GM23338 (cell line): Measurements from ENCODE around the gene PALLD. TPM values are rescaled to one million over a fixed set of nuclear protein-coding genes. Genes with fewer than 3 reads are reported as not detected.

Experiments
- ATAC-seq: fragments of 200-7000 bp; cut with Tn5 transposase; 3 replicates; pipeline ENCODE4 v1.9.1; 2020
- DNase-seq: peaks from one replicate; pipeline ENCODE4 v3.0.0-alpha.2; 2015; ENCODE audit warnings: low spot score
- H2AFZ ChIP-seq: fragments of 200-600 bp; sonication (generic); 2 replicates; pipeline ENCODE4 v1.8.0; 2016; ENCODE audit warnings: antibody characterized with exemption, mild to moderate bottlenecking, moderate library complexity
- H3F3A ChIP-seq: fragments of 200-600 bp; sonication (generic); replicated peaks from 2 replicates; pipeline ENCODE4 v1.8.0; 2017; ENCODE audit warnings: antibody characterized with exemption, mixed run types, low read depth
- H3K27ac ChIP-seq: fragments of 200-600 bp; sonication (generic); 2 replicates; pipeline ENCODE4 v1.6.1; 2016; ENCODE audit warnings: low read depth
- H3K27me3 ChIP-seq: fragments of 200-600 bp; sonication (generic); 2 replicates; pipeline ENCODE4 v1.8.0; 2016; ENCODE audit warnings: mild to moderate bottlenecking, mixed run types, moderate library complexity; ENCODE audit not compliant: insufficient read depth
- H3K36me3 ChIP-seq: fragments of 200-600 bp; sonication (generic); 2 replicates; pipeline ENCODE4 v1.8.0; 2016; ENCODE audit warnings: mild to moderate bottlenecking; ENCODE audit not compliant: insufficient read depth
- H3K4me1 ChIP-seq: fragments of 200-600 bp; sonication (generic); 2 replicates; pipeline ENCODE4 v1.8.0; 2016; ENCODE audit warnings: mild to moderate bottlenecking, moderate library complexity; ENCODE audit not compliant: insufficient read depth
- H3K4me2 ChIP-seq: fragments of 200-600 bp; sonication (generic); 2 replicates; pipeline ENCODE4 v1.7.1; 2017; ENCODE audit warnings: mixed run types
- H3K4me3 ChIP-seq: fragments of 200-600 bp; sonication (generic); 2 replicates; pipeline ENCODE4 v1.6.1; 2016; ENCODE audit warnings: mixed run types
- H3K79me2 ChIP-seq: fragments of 200-600 bp; sonication (generic); replicated peaks from 2 replicates; pipeline ENCODE4 v1.8.0; 2017; ENCODE audit warnings: mild to moderate bottlenecking; ENCODE audit not compliant: insufficient read depth
- H3K9me2 ChIP-seq: fragments of 200-600 bp; sonication (generic); 2 replicates; pipeline ENCODE4 v1.8.0; 2017; ENCODE audit not compliant: insufficient read depth
- H4K20me1 ChIP-seq: fragments of 200-600 bp; sonication (generic); replicated peaks from 2 replicates; pipeline ENCODE4 v1.8.0; 2017; ENCODE audit warnings: mild to moderate bottlenecking; ENCODE audit not compliant: insufficient read depth
- H3K27ac Mint-ChIP-seq: 2 replicates; pipeline ENCODE4 v1.8.0; 2020; ENCODE audit warnings: inconsistent platforms, mild to moderate bottlenecking, moderate library complexity, mixed read lengths
- H3K27me3 Mint-ChIP-seq: 3 replicates; pipeline ENCODE4 v1.8.0; 2022; ENCODE audit warnings: low read depth, mild to moderate bottlenecking, moderate library complexity, mixed read lengths, inconsistent platforms; ENCODE audit not compliant: insufficient read depth, poor library complexity
- H3K36me3 Mint-ChIP-seq: 3 replicates; pipeline ENCODE4 v1.8.0; 2021; ENCODE audit warnings: low read depth, mild to moderate bottlenecking, inconsistent platforms, moderate library complexity, mixed read lengths
- H3K4me1 Mint-ChIP-seq: 3 replicates; pipeline ENCODE4 v1.8.0; 2020; ENCODE audit warnings: mild to moderate bottlenecking, inconsistent platforms, mixed read lengths
- H3K4me3 Mint-ChIP-seq: 3 replicates; pipeline ENCODE4 v1.8.0; 2021; ENCODE audit warnings: moderate library complexity, mild to moderate bottlenecking, inconsistent platforms, mixed read lengths
- H3K9me3 Mint-ChIP-seq: 3 replicates; pipeline ENCODE4 v1.8.0; 2020; ENCODE audit warnings: moderate library complexity, mild to moderate bottlenecking, inconsistent platforms, mixed read lengths
- CREB1 ChIP-seq: fragments of 250-450 bp; sonication (Bioruptor Pico); IDR thresholded peaks from 2 replicates; pipeline ENCODE4 v1.5.0; 2020; ENCODE audit warnings: low read depth, mild to moderate bottlenecking, moderate library complexity
- EZH2 ChIP-seq: fragments of 200-600 bp; sonication (generic); IDR thresholded peaks from one replicate; pipeline ENCODE4 v1.8.0; 2017; ENCODE audit warnings: antibody characterized with exemption, mild to moderate bottlenecking, low read depth; ENCODE audit not compliant: unreplicated experiment
- EZH2phosphoT487 ChIP-seq: fragments of 200-600 bp; sonication (generic); IDR thresholded peaks from one replicate; pipeline ENCODE4 v1.8.1; 2018; ENCODE audit warnings: antibody characterized with exemption; ENCODE audit not compliant: unreplicated experiment
- JUNB ChIP-seq: IDR thresholded peaks from one replicate; pipeline ENCODE4 v1.6.1; 2016; ENCODE audit warnings: antibody characterized with exemption; ENCODE audit not compliant: unreplicated experiment
- NANOG ChIP-seq: IDR thresholded peaks from 2 replicates; pipeline ENCODE4 v1.6.1; 2016; ENCODE audit warnings: antibody characterized with exemption, borderline replicate concordance
- POLR2AphosphoS5 ChIP-seq: IDR thresholded peaks from 2 replicates; pipeline ENCODE4 v1.6.1; 2016; ENCODE audit warnings: antibody characterized with exemption, low read depth
- STAT1 ChIP-seq: IDR thresholded peaks from one replicate; pipeline ENCODE4 v1.6.1; 2016; ENCODE audit warnings: antibody characterized with exemption; ENCODE audit not compliant: unreplicated experiment
- ZNF114 ChIP-seq: fragments of 250-450 bp; sonication (Bioruptor Pico); IDR thresholded peaks from 2 replicates; pipeline ENCODE4 v1.5.0; 2020; ENCODE audit warnings: mild to moderate bottlenecking, moderate library complexity
- ZNF331 ChIP-seq: fragments of 250-450 bp; sonication (Bioruptor Pico); IDR thresholded peaks from 2 replicates; pipeline ENCODE4 v1.5.0; 2020; ENCODE audit warnings: low read depth, mild to moderate bottlenecking, moderate library complexity
- polyA plus RNA-seq: library from polyadenylated mRNA; unstranded; fragments of >200 nt; fragmentation: Nextera tagmentation; extraction: Ambion mirVana; gene quantifications from 2 replicates; pipeline ENCODE4 v1.2.1, GENCODE V29; 2016
- total RNA-seq: library from RNA; depleted of rRNA; stranded (reverse); fragments of >200 nt; shearing (Covaris generic); gene quantifications from 2 replicates; pipeline ENCODE4 v1.2.3, GENCODE V29; 2014
- TF ChIP-seq, protein P1 (sequence below): fragments of 250-450 bp; sonication (Bioruptor Pico); IDR thresholded peaks from 2 replicates; pipeline ENCODE4 v1.5.0; 2020; ENCODE audit warnings: mild to moderate bottlenecking, moderate library complexity
- TF ChIP-seq, protein P2 (sequence below): IDR thresholded peaks from 2 replicates; pipeline ENCODE4 v1.6.1; 2016; ENCODE audit warnings: antibody characterized with exemption
- TF ChIP-seq, protein P3 (sequence below), 2 experiments: fragments of 200-600 bp in 1 of 2; sonication (generic) in 1 of 2; conservative IDR thresholded peaks; 2 replicates each; pipeline versions ENCODE4 v1.5.1 to v1.6.1; 2016 to 2017; ENCODE audit warnings: antibody characterized with exemption in 2 of 2, low read depth in 2 of 2, mild to moderate bottlenecking in 2 of 2, moderate library complexity in 1 of 2
- TF ChIP-seq, protein P4 (sequence below): IDR thresholded peaks from one replicate; pipeline ENCODE4 v1.6.1; 2018; ENCODE audit warnings: antibody characterized with exemption; ENCODE audit not compliant: unreplicated experiment

PALLD gene
- total and polyA plus RNA-seq, 2 experiments from 2014 or later, result 13.1 to 30.2 TPM

DNA sequence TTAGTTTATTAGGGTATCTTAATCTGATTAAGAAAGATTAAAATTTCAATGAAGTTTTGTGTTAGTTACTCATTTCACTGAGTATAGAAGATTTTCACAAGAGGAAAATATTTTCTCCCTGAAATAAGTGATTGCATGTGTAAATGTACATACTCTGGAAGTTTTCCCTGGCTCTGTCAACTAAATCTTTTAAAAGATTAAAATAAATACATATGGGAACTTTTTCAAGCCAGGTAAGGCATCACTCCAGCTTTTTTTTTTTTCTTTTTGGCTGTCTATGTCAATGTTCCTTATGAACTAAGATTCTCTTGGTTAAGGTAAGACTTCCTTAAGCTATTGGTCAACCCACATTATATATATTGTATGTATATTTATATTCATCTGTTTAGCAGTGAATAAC is 395.6 kb downstream of the PALLD start:
- Mint-ChIP-seq H3K27ac (no peak overlapping the region), H3K27me3 (no peaks in the 10 kb centered on the region), H3K9me3 (no peaks in the 10 kb centered on the region), H3K4me1 (0 out of 3 replicates have a peak, but pooled peaks cover 2% of the 10 kb centered on the region), H3K36me3 (peaks cover 43% of the 10 kb centered on the region), H3K4me3 (no peak overlapping the region)
- TF ChIP-seq JUNB, result no peak
- no peak for TF ChIP-seq EZH2phosphoT487
- TF ChIP-seq, protein P1, sequence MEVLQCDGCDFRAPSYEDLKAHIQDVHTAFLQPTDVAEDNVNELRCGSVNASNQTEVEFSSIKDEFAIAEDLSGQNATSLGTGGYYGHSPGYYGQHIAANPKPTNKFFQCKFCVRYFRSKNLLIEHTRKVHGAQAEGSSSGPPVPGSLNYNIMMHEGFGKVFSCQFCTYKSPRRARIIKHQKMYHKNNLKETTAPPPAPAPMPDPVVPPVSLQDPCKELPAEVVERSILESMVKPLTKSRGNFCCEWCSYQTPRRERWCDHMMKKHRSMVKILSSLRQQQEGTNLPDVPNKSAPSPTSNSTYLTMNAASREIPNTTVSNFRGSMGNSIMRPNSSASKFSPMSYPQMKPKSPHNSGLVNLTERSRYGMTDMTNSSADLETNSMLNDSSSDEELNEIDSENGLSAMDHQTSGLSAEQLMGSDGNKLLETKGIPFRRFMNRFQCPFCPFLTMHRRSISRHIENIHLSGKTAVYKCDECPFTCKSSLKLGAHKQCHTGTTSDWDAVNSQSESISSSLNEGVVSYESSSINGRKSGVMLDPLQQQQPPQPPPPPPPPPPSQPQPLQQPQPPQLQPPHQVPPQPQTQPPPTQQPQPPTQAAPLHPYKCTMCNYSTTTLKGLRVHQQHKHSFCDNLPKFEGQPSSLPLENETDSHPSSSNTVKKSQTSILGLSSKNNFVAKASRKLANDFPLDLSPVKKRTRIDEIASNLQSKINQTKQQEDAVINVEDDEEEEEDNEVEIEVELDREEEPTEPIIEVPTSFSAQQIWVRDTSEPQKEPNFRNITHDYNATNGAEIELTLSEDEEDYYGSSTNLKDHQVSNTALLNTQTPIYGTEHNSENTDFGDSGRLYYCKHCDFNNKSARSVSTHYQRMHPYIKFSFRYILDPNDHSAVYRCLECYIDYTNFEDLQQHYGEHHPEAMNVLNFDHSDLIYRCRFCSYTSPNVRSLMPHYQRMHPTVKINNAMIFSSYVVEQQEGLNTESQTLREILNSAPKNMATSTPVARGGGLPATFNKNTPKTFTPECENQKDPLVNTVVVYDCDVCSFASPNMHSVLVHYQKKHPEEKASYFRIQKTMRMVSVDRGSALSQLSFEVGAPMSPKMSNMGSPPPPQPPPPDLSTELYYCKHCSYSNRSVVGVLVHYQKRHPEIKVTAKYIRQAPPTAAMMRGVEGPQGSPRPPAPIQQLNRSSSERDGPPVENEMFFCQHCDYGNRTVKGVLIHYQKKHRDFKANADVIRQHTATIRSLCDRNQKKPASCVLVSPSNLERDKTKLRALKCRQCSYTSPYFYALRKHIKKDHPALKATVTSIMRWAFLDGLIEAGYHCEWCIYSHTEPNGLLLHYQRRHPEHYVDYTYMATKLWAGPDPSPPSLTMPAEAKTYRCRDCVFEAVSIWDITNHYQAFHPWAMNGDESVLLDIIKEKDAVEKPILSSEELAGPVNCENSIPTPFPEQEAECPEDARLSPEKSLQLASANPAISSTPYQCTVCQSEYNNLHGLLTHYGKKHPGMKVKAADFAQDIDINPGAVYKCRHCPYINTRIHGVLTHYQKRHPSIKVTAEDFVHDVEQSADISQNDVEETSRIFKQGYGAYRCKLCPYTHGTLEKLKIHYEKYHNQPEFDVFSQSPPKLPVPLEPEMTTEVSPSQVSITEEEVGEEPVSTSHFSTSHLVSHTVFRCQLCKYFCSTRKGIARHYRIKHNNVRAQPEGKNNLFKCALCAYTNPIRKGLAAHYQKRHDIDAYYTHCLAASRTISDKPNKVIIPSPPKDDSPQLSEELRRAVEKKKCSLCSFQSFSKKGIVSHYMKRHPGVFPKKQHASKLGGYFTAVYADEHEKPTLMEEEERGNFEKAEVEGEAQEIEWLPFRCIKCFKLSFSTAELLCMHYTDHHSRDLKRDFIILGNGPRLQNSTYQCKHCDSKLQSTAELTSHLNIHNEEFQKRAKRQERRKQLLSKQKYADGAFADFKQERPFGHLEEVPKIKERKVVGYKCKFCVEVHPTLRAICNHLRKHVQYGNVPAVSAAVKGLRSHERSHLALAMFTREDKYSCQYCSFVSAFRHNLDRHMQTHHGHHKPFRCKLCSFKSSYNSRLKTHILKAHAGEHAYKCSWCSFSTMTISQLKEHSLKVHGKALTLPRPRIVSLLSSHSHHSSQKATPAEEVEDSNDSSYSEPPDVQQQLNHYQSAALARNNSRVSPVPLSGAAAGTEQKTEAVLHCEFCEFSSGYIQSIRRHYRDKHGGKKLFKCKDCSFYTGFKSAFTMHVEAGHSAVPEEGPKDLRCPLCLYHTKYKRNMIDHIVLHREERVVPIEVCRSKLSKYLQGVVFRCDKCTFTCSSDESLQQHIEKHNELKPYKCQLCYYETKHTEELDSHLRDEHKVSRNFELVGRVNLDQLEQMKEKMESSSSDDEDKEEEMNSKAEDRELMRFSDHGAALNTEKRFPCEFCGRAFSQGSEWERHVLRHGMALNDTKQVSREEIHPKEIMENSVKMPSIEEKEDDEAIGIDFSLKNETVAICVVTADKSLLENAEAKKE (CRISPR knock-in tag), result no peak
- no peak for TF ChIP-seq EZH2
- TF ChIP-seq, protein P2, sequence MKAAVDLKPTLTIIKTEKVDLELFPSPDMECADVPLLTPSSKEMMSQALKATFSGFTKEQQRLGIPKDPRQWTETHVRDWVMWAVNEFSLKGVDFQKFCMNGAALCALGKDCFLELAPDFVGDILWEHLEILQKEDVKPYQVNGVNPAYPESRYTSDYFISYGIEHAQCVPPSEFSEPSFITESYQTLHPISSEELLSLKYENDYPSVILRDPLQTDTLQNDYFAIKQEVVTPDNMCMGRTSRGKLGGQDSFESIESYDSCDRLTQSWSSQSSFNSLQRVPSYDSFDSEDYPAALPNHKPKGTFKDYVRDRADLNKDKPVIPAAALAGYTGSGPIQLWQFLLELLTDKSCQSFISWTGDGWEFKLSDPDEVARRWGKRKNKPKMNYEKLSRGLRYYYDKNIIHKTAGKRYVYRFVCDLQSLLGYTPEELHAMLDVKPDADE, result no peak
- TF ChIP-seq, protein P3, sequence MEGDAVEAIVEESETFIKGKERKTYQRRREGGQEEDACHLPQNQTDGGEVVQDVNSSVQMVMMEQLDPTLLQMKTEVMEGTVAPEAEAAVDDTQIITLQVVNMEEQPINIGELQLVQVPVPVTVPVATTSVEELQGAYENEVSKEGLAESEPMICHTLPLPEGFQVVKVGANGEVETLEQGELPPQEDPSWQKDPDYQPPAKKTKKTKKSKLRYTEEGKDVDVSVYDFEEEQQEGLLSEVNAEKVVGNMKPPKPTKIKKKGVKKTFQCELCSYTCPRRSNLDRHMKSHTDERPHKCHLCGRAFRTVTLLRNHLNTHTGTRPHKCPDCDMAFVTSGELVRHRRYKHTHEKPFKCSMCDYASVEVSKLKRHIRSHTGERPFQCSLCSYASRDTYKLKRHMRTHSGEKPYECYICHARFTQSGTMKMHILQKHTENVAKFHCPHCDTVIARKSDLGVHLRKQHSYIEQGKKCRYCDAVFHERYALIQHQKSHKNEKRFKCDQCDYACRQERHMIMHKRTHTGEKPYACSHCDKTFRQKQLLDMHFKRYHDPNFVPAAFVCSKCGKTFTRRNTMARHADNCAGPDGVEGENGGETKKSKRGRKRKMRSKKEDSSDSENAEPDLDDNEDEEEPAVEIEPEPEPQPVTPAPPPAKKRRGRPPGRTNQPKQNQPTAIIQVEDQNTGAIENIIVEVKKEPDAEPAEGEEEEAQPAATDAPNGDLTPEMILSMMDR (conservative IDR thresholded peaks at IDR 0.05; ENCODE audit: low read depth in 2 of 2), result no peak
- no peak for TF ChIP-seq STAT1
- no peak for TF ChIP-seq NANOG
- TF ChIP-seq CREB1, result no peak
- TF ChIP-seq ZNF331 (CRISPR knock-in tag), result no peak
- TF ChIP-seq POLR2AphosphoS5, result no peak
- TF ChIP-seq ZNF114 (CRISPR knock-in tag), result no peak
- TF ChIP-seq, protein P4, sequence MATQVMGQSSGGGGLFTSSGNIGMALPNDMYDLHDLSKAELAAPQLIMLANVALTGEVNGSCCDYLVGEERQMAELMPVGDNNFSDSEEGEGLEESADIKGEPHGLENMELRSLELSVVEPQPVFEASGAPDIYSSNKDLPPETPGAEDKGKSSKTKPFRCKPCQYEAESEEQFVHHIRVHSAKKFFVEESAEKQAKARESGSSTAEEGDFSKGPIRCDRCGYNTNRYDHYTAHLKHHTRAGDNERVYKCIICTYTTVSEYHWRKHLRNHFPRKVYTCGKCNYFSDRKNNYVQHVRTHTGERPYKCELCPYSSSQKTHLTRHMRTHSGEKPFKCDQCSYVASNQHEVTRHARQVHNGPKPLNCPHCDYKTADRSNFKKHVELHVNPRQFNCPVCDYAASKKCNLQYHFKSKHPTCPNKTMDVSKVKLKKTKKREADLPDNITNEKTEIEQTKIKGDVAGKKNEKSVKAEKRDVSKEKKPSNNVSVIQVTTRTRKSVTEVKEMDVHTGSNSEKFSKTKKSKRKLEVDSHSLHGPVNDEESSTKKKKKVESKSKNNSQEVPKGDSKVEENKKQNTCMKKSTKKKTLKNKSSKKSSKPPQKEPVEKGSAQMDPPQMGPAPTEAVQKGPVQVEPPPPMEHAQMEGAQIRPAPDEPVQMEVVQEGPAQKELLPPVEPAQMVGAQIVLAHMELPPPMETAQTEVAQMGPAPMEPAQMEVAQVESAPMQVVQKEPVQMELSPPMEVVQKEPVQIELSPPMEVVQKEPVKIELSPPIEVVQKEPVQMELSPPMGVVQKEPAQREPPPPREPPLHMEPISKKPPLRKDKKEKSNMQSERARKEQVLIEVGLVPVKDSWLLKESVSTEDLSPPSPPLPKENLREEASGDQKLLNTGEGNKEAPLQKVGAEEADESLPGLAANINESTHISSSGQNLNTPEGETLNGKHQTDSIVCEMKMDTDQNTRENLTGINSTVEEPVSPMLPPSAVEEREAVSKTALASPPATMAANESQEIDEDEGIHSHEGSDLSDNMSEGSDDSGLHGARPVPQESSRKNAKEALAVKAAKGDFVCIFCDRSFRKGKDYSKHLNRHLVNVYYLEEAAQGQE, result no peak
- Histone ChIP-seq H3K4me2 (no peak overlapping the region), H3K27me3 (no peaks in the 10 kb centered on the region), H3K4me1 (no peaks in the 10 kb centered on the region), H3K79me2 (no peaks in the 10 kb centered on the region), H3K27ac (no peak overlapping the region), H3K4me3 (no peak overlapping the region), H4K20me1 (no peaks in the 10 kb centered on the region; the same call in 1 of the 2 replicates), H3K36me3 (peaks cover 8% of the 10 kb centered on the region; the same call in 1 of the 2 replicates), H2AFZ (no peak overlapping the region), H3K9me2 (no peaks in the 10 kb centered on the region), H3F3A (no peaks in the 10 kb centered on the region)
- DNase-seq, result no peak
- ATAC-seq, result no peak
